ENCODE results near the gene CACNA2D4. TPM values are rescaled to one million over a fixed set of nuclear protein-coding genes. Genes with fewer than 3 reads are reported as not detected.
A peak's percentile ranks its signal among the peaks of the same experiment; 100 is the strongest.

Gene CACNA2D4
- total RNA-seq, 4 donors from 2014 or later: 0.84 to 3.8 (median 3.4) TPM

- Histone ChIP-seq H3K4me3 (no peak overlapping the region), H3K36me3 (no peaks in the 10 kb centered on the region), H3K27ac (replicated peaks in 1 of 4) (no peak overlapping the region), H3K27me3 (no peaks in the 10 kb centered on the region), H3K4me1 (no peaks in the 10 kb centered on the region), H3K9me3 (no peaks in the 10 kb centered on the region)
- peak; percentile 80 for DNase-seq (ENCODE audit: extremely low spot score)
- TF ChIP-seq POLR2A (IDR thresholded peaks at IDR 0.05; ENCODE audit: low read depth): no peak
- no peak for TF ChIP-seq POLR2AphosphoS5 (IDR thresholded peaks at IDR 0.05)
- TF ChIP-seq CTCF (IDR thresholded peaks at IDR 0.05): no peak
- no peak for TF ChIP-seq EP300 (IDR thresholded peaks at IDR 0.05)
- WGBS: over 99% methylated on average over 8 of the region's 8 CpGs
- intact Hi-C loops (cut with DNase I): no loop called here
Observed at GRCh38 chr12:1877169-1877878, 41.1 kb downstream of the CACNA2D4 start.

DNA sequence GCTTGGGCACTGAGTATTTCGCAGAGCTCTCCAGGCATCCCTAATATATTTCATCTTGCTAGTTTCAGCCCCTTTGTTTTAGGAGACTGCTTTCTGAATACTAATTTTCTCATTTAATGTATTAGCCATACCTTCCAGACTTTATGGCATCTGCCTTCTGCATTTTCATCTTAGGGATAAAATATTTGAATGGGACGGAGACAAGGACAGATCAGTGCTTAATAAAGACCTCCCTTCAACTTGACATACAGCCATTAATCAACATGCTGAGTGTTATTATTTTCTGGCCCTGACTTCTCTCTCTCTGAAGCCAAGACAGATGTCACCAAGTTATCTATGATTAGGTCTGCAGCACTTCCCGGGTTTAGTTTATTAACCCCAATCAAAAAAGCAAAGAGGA is 42.4 kb downstream of the CACNA2D4 start:
- intact Hi-C loops (cut with DNase I): no loop called here
- Histone ChIP-seq H3K4me3 (no peak overlapping the region), H3K4me1 (no peaks in the 10 kb centered on the region), H3K27me3 (no peaks in the 10 kb centered on the region), H3K36me3 (no peaks in the 10 kb centered on the region), H3K27ac (replicated peaks in 1 of 4) (no peak overlapping the region), H3K9me3 (no peaks in the 10 kb centered on the region)
- TF ChIP-seq EP300 (IDR thresholded peaks at IDR 0.05) (no peak), POLR2AphosphoS5 (IDR thresholded peaks at IDR 0.05) (no peak), POLR2A (IDR thresholded peaks at IDR 0.05; ENCODE audit: low read depth) (no peak), CTCF (IDR thresholded peaks at IDR 0.05) (no peak)
- DNase-seq (ENCODE audit: extremely low spot score): no peak
- 77% methylated on average over 3 of the region's 3 CpGs for WGBS

DNA sequence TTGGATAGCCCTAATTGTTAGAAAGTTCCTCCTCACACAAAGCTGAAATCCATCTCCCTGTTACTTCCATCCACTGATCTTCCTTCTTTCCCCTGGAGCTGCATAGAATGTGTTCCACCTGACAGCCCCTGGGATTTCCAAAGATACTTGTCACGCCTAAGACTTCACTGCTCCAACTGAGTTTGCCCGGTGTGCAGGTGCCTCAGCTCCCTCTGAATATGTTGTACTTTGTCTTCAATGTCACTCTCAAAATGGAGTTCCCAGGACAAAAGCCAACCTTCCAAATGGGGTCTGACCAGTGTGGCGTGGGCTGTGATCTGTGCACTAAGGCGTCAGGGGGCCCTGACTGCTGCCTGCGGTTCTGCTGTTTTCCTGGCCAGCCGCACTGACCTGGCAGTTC is 42.8 kb downstream of the CACNA2D4 start:
- no peaks in the 10 kb centered on the region for H3K9me3 ChIP-seq
- no peak overlapping the region for H3K27ac ChIP-seq (replicated peaks in 1 of 4)
- H3K36me3 ChIP-seq: no peaks in the 10 kb centered on the region
- WGBS: 82% methylated on average over 6 of the region's 6 CpGs
- no peaks in the 10 kb centered on the region for H3K27me3 ChIP-seq
- H3K4me1 ChIP-seq: no peaks in the 10 kb centered on the region
- DNase-seq (ENCODE audit: extremely low spot score): peak; percentile 75
- intact Hi-C loops (cut with DNase I): no loop called here
- no peak for TF ChIP-seq CTCF (IDR thresholded peaks at IDR 0.05)
- TF ChIP-seq POLR2A (IDR thresholded peaks at IDR 0.05; ENCODE audit: low read depth): no peak
- no peak for TF ChIP-seq EP300 (IDR thresholded peaks at IDR 0.05)
- TF ChIP-seq POLR2AphosphoS5 (IDR thresholded peaks at IDR 0.05): no peak
- no peak overlapping the region for H3K4me3 ChIP-seq

DNA sequence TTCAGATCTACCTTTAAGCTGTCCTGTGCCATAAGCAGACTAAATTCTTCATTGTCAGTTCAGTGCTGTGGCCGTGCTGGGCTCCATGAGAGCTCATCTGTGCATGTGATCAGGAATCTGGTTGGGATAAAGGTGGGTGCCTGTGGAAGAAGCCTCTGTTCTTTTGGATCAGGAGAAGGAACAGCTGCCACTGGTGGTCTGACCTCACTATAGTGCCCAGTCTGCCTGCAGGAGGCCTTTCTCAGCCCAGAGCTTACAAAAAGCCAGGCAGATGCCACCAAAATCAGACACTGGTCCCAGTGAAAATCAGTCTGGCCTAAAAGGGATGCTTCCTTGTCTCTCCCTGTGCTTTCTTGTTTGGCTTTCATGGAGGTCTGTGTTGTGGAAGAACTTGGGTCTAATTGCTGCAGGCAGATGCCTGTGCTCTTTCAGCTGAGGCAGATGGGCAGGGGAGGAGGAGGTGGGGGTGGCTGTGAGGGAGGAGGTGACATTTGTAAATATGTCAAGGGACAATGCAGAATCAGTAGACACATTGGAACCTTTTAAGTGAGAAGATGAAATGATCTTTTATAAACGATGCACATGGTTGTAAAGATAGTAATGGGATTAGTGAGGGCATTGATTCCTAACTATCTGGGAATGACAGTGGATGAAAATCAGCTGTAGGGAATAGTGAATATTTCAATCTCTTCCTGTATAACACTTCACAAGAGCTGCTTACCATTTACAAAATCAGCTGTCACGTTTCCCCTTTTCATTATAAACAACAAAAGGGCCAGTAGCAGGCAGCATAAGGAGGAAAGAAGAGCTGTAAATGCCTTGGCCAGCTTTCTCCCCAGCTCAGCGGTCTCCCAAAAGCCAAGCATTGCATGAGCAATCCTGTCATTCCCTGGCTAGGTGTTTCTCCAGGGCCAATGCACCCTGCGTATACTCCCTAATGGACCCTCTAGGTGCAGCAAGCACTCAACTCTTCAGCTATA is 44.6 kb downstream of the CACNA2D4 start:
- H3K4me3 ChIP-seq: no peak overlapping the region
- no peaks in the 10 kb centered on the region for H3K27me3 ChIP-seq
- intact Hi-C loops (cut with DNase I): no loop called here
- 74% methylated on average over 5 of the region's 5 CpGs for WGBS
- no peaks in the 10 kb centered on the region for H3K36me3 ChIP-seq
- TF ChIP-seq EP300 (IDR thresholded peaks at IDR 0.05): no peak
- TF ChIP-seq CTCF (IDR thresholded peaks at IDR 0.05): no peak
- TF ChIP-seq POLR2A (IDR thresholded peaks at IDR 0.05; ENCODE audit: low read depth): no peak
- H3K27ac ChIP-seq (replicated peaks in 1 of 4): no peak overlapping the region
- H3K4me1 ChIP-seq: no peaks in the 10 kb centered on the region
- peak; percentile 81 for DNase-seq (ENCODE audit: extremely low spot score)
- H3K9me3 ChIP-seq: no peaks in the 10 kb centered on the region

All from esophagus muscularis mucosa (tissue), 4 donors.